HepG2 (cell line): ENCODE results near the gene PEAK1. TPM values are rescaled to one million over a fixed set of nuclear protein-coding genes. Genes with fewer than 3 reads are reported as not detected.

Experiments used
- ATAC-seq: fragments of 200-7000 bp; cut with Tn5 transposase; 3 replicates; pipeline ENCODE4 v1.9.1; 2020; ENCODE audit warnings: mild to moderate bottlenecking, moderate library complexity
- BruUV-seq: library from RNA; stranded (reverse); fragments of 400-500 nt; replicated peaks from 2 replicates; lab custom pipeline; 2021; lab: Mats Ljungman, UMichigan
- CTCF ChIA-PET: fragments of 300-600 bp; formaldehyde crosslinking; extraction: SDS; loops from one replicate; lab custom pipeline; 2021; ENCODE audit warnings: low total read pairs, inconsistent platforms, low intra/inter-chr PET ratio; lab: Yijun Ruan, JAX
- POLR2A ChIA-PET: fragments of 350-600 bp; sonication (Branson Sonifier 250); formaldehyde crosslinking; loops from one replicate; lab custom pipeline; 2020; ENCODE audit warnings: antibody characterized with exemption, inconsistent platforms; lab: Yijun Ruan, JAX
- DNase-seq: peaks from one replicate; pipeline ENCODE4 v3.0.0-alpha.2; 2015; ENCODE audit warnings: low spot score
- FAIRE-seq: peaks from 3 replicates; lab custom pipeline; 2011; peaks lifted over from hg19 to GRCh38; lab: Jason Lieb, UNC
- H2AFZ ChIP-seq: one replicate; pipeline ENCODE4 v1.6.1; 2011; ENCODE audit warnings: low read length, inconsistent platforms
- H3K27ac ChIP-seq: fragments of 300-600 bp; 3 replicates; pipeline ENCODE4 v1.8.0; 2011; ENCODE audit warnings: mixed run types, mild to moderate bottlenecking, mixed read lengths, low read length, inconsistent platforms; ENCODE audit not compliant: insufficient read depth; ENCODE audit errors: extremely low read length
- H3K27me3 ChIP-seq, 2 experiments: fragments of 200-600 bp in 1 of 2; 2 replicates in 1 of 2; 3 replicates in 1 of 2; pipeline versions ENCODE4 v1.6.0 to v1.8.0; 2011; ENCODE audit warnings: low read length in 2 of 2, mild to moderate bottlenecking in 2 of 2, moderate library complexity in 2 of 2, inconsistent platforms in 1 of 2; ENCODE audit not compliant: insufficient read depth in 2 of 2, control insufficient read depth in 1 of 2
- H3K36me3 ChIP-seq, 2 experiments: fragments of 200-600 bp in 1 of 2; replicated peaks in 1 of 2; 2 replicates in 1 of 2; 3 replicates in 1 of 2; pipeline versions ENCODE4 v1.5.1 to v1.8.0; 2011; ENCODE audit warnings: low read length in 2 of 2, inconsistent platforms in 1 of 2; ENCODE audit not compliant: insufficient read depth in 2 of 2, control insufficient read depth in 1 of 2
- H3K4me1 ChIP-seq: 2 replicates; pipeline ENCODE4 v1.5.1; 2012; ENCODE audit warnings: low read length, inconsistent platforms; ENCODE audit not compliant: insufficient read depth
- H3K4me2 ChIP-seq: 2 replicates; pipeline ENCODE4 v1.6.0; 2011; ENCODE audit warnings: low read depth, low read length, inconsistent platforms
- H3K4me3 ChIP-seq, 3 experiments: fragments of 200-600 bp in 1 of 3; sonication (generic), shearing (Covaris generic) in 1 of 3; replicated peaks in 1 of 3; 2 replicates each; pipeline ENCODE4 v1.5.1; 2011 to 2016; ENCODE audit warnings: low read length in 3 of 3, inconsistent platforms in 2 of 3, low read depth in 2 of 3, mild to moderate bottlenecking in 2 of 3, control low read depth in 1 of 3, mixed read lengths in 1 of 3; ENCODE audit not compliant: insufficient read depth in 1 of 3
- H3K79me2 ChIP-seq: one replicate; pipeline ENCODE4 v1.6.1; 2011; ENCODE audit warnings: low read length, inconsistent platforms; ENCODE audit not compliant: insufficient read depth
- H3K9ac ChIP-seq: 2 replicates; pipeline ENCODE4 v1.6.0; 2011; ENCODE audit warnings: mild to moderate bottlenecking, low read depth, low read length, inconsistent platforms; ENCODE audit not compliant: insufficient read depth
- H3K9me3 ChIP-seq: 2 replicates; pipeline ENCODE4 v1.5.1; 2012; ENCODE audit warnings: mild to moderate bottlenecking, low read length
- H4K20me1 ChIP-seq: 2 replicates; pipeline ENCODE4 v1.6.0; 2011; ENCODE audit warnings: inconsistent platforms, mild to moderate bottlenecking, low read length, moderate library complexity; ENCODE audit not compliant: insufficient read depth
- CBX2 ChIP-seq, 2 experiments: fragments of 200-600 bp in 1 of 2; sonication (generic); formaldehyde crosslinking in 1 of 2; IDR thresholded peaks; 2 replicates each; pipeline versions ENCODE4 v1.7.0 to v1.8.1; 2018 to 2022; ENCODE audit warnings: low read depth in 2 of 2, low read length in 1 of 2, mild to moderate bottlenecking in 1 of 2, missing genetic modification reagents in 1 of 2
- CTCF ChIP-seq: sonication (generic); formaldehyde crosslinking; IDR thresholded peaks from 2 replicates; pipeline ENCODE4 v1.5.0; 2020; ENCODE audit warnings: mild to moderate bottlenecking, missing genetic modification reagents, moderate library complexity
- MIER2 ChIP-seq: IDR thresholded peaks from 2 replicates; pipeline ENCODE4 v1.6.1; 2016; ENCODE audit warnings: missing biosample characterization, missing genetic modification reagents
- MXI1 ChIP-seq: IDR thresholded peaks from 3 replicates; pipeline ENCODE4 v1.6.1; 2012; ENCODE audit warnings: low read depth, low read length, inconsistent platforms, borderline replicate concordance
- RAD21 ChIP-seq: fragments of 450-650 bp; formaldehyde crosslinking; IDR thresholded peaks from 2 replicates; pipeline ENCODE4 v1.5.0; 2020; ENCODE audit warnings: mild to moderate bottlenecking
- SMC3 ChIP-seq: IDR thresholded peaks from 2 replicates; pipeline ENCODE4 v1.6.1; 2011; ENCODE audit warnings: low read length, improper control_type of control experiment
- STAG1 ChIP-seq: sonication (generic); formaldehyde crosslinking; IDR thresholded peaks from 2 replicates; pipeline ENCODE4 v1.4.0; 2020; ENCODE audit warnings: missing genetic modification reagents
- WGBS: methylation state at CpG from one replicate; pipeline ENCODE4 v1.1.6; 2017; ENCODE audit warnings: low lambda C conversion rate; 5-methylcytosine and 5-hydroxymethylcytosine counted together
- in situ Hi-C: cut with HindIII; loops from 2 replicates; pipeline ENCODE4 v1.10.0; 2017; ENCODE audit warnings: low pct_unique_long_range_greater_than_20kb; ENCODE audit not compliant: extremely low pct_ligation_motif_present
- intact Hi-C: fragments of 100-400 bp; cut with micrococcal nuclease; formaldehyde crosslinking; loops from one replicate; pipeline ENCODE4 v1.10.0; 2022; ENCODE audit not compliant: unreplicated experiment
- polyA plus RNA-seq, 8 experiments: library from polyadenylated mRNA; depleted of rRNA in 3 of 8; stranded (reverse) in 7 of 8; unstranded in 1 of 8; fragments of >200 nt; fragmentation: Illumina TruSeq in 4 of 8; extraction: Trizol in 4 of 8; gene quantifications; 2 replicates each; pipeline versions ENCODE4 v1.2.1 to v1.2.3, GENCODE V29; 2011 to 2016; ENCODE audit warnings: low read depth in 4 of 8, missing spikeins in 1 of 8, mixed read lengths in 1 of 8; ENCODE audit not compliant: insufficient read depth in 1 of 8
- total RNA-seq, 5 experiments: library from RNA; depleted of rRNA; stranded (reverse); fragments of >200 nt; fragmentation: Illumina TruSeq; extraction: Trizol; gene quantifications; 2 replicates each; pipeline ENCODE4 v1.2.3, GENCODE V29; 2016; ENCODE audit warnings: low read depth in 1 of 5
- TF ChIP-seq, protein P1 (sequence below): sonication (generic); formaldehyde crosslinking; IDR thresholded peaks from 2 replicates; pipeline ENCODE4 v1.4.0; 2020; ENCODE audit warnings: missing genetic modification reagents, mild to moderate bottlenecking, borderline replicate concordance

The PEAK1 gene
- total and polyA plus RNA-seq, 2 of the 13 experiments (the other 11 are each of a cell fraction or from before 2014, with no cell fraction given): 6.0 to 6.6 TPM

GRCh38 chr15:77118882-77119321 is 301.0 kb downstream of the PEAK1 start:
- Histone ChIP-seq H2AFZ (no peak overlapping the region), H3K79me2 (no peaks in the 10 kb centered on the region), H3K4me2 (no peak overlapping the region), H3K4me3 (no peak overlapping the region), H3K9ac (no peak overlapping the region), H3K36me3 (peaks cover 0 to 11% of the 10 kb centered on the region in 2 experiments; a peak in 3 of 5 replicates), H3K27ac (no peak overlapping the region), H3K27me3 (no peaks in the 10 kb centered on the region), H4K20me1 (no peaks in the 10 kb centered on the region), H3K4me1 (0 out of 2 replicates have a peak, but pooled peaks cover 5% of the 10 kb centered on the region), H3K9me3 (no peaks in the 10 kb centered on the region)
- 90% methylated on average over 3 of the region's 3 CpGs for WGBS
- BruUV-seq: no TSS peak
- ATAC-seq (peak; percentile 62; the same call in 2 of the 3 replicates), FAIRE-seq (peak; percentile 39), DNase-seq (peak; percentile 59)
- no peak for TF ChIP-seq MIER2 (CRISPR knock-in tag)
- TF ChIP-seq RAD21 (CRISPR knock-in tag): peak; percentile 59; the same call in 1 of the 2 replicates
- TF ChIP-seq MXI1: no peak
- TF ChIP-seq CBX2 (IDR thresholded peaks at IDR 0.05; ENCODE audit: low read depth, low read length): no peak
- no peak for TF ChIP-seq CBX2 (CRISPR knock-in tag; IDR thresholded peaks at IDR 0.05; ENCODE audit: low read depth)
- TF ChIP-seq, protein P1, sequence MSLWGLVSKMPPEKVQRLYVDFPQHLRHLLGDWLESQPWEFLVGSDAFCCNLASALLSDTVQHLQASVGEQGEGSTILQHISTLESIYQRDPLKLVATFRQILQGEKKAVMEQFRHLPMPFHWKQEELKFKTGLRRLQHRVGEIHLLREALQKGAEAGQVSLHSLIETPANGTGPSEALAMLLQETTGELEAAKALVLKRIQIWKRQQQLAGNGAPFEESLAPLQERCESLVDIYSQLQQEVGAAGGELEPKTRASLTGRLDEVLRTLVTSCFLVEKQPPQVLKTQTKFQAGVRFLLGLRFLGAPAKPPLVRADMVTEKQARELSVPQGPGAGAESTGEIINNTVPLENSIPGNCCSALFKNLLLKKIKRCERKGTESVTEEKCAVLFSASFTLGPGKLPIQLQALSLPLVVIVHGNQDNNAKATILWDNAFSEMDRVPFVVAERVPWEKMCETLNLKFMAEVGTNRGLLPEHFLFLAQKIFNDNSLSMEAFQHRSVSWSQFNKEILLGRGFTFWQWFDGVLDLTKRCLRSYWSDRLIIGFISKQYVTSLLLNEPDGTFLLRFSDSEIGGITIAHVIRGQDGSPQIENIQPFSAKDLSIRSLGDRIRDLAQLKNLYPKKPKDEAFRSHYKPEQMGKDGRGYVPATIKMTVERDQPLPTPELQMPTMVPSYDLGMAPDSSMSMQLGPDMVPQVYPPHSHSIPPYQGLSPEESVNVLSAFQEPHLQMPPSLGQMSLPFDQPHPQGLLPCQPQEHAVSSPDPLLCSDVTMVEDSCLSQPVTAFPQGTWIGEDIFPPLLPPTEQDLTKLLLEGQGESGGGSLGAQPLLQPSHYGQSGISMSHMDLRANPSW (CRISPR knock-in tag): no peak
- TF ChIP-seq STAG1 (CRISPR knock-in tag): peak; percentile 87
- peak; percentile 75 for TF ChIP-seq CTCF (CRISPR knock-in tag)
- TF ChIP-seq SMC3: peak; percentile 84
- POLR2A ChIA-PET: no interaction called here
- CTCF ChIA-PET: interaction anchor here (1.1 to 2.5 kb wide), 3 partner anchors 67 to 424 kb away, joined by 4 to 19 read pairs (median 11); no protein-coding TSS in a partner anchor
- in situ Hi-C loops: loop anchor here (5.0 kb wide), 1 partner anchor 378 kb away; no protein-coding TSS in a partner anchor
- intact Hi-C loops: loop anchor here (2.0 to 5.0 kb wide), 3 partner anchors 66 to 423 kb away; no protein-coding TSS in a partner anchor
